K562 (cell line): ENCODE results near the gene TULP4. TPM values are rescaled to one million over a fixed set of nuclear protein-coding genes. Genes with fewer than 3 reads are reported as not detected.

Experiments
- AFF1 ChIP-seq, 2 experiments: fragments of 450-650 bp; IDR thresholded peaks; 2 replicates each; pipeline ENCODE4 v1.6.1; 2018; ENCODE audit warnings: mild to moderate bottlenecking in 2 of 2, low read depth in 1 of 2; ENCODE audit not compliant: partially characterized antibody in 2 of 2
- BHLHE40 ChIP-seq: IDR thresholded peaks from 2 replicates; pipeline ENCODE4 v1.6.1; 2011; ENCODE audit warnings: low read length, improper control_type of control experiment
- COPS2 ChIP-seq: fragments of 450-650 bp; conservative IDR thresholded peaks from 2 replicates; pipeline ENCODE4 v1.6.1; 2016; ENCODE audit warnings: mild to moderate bottlenecking, moderate library complexity
- ELK3 ChIP-seq: fragments of 450-650 bp; formaldehyde crosslinking; IDR thresholded peaks from 2 replicates; pipeline ENCODE4 v1.4.0; 2020; ENCODE audit warnings: mild to moderate bottlenecking
- ETV5 ChIP-seq: sonication (generic); formaldehyde crosslinking; IDR thresholded peaks from 2 replicates; pipeline ENCODE4 v1.4.0; 2020; ENCODE audit warnings: low read depth, mild to moderate bottlenecking, missing genetic modification reagents
- HNRNPLL ChIP-seq: fragments of 200-400 bp; formaldehyde crosslinking; IDR thresholded peaks from 2 replicates; pipeline ENCODE4 v1.6.1; 2017; ENCODE audit warnings: low read length, low read depth, mild to moderate bottlenecking; ENCODE audit not compliant: poor library complexity, severe bottlenecking
- NBN ChIP-seq: fragments of 450-650 bp; IDR thresholded peaks from 2 replicates; pipeline ENCODE4 v1.6.1; 2016; ENCODE audit warnings: low read depth, mild to moderate bottlenecking
- NR2C2 ChIP-seq, 2 experiments: fragments of 200-800 bp in 1 of 2; sonication (Bioruptor generic) in 1 of 2; sonication (generic) in 1 of 2; formaldehyde crosslinking in 1 of 2; IDR thresholded peaks; 2 replicates each; pipeline versions ENCODE4 v1.6.1 to v1.8.0; 2016 to 2022; ENCODE audit warnings: mild to moderate bottlenecking in 1 of 2, missing compliant biosample characterization in 1 of 2, missing genetic modification characterization in 1 of 2, missing genetic modification reagents in 1 of 2
- NRF1 ChIP-seq, 2 experiments: fragments of 450-650 bp; IDR thresholded peaks in 1 of 2; conservative IDR thresholded peaks in 1 of 2; 2 replicates each; pipeline ENCODE4 v1.6.1; 2014; ENCODE audit warnings: mild to moderate bottlenecking in 2 of 2
- PHTF2 ChIP-seq: fragments of 250-450 bp; sonication (Bioruptor Pico); IDR thresholded peaks from 2 replicates; pipeline ENCODE4 v1.5.0; 2021; ENCODE audit warnings: mild to moderate bottlenecking
- PREB ChIP-seq: sonication (generic); formaldehyde crosslinking; IDR thresholded peaks from 2 replicates; pipeline ENCODE4 v1.8.1; 2023; ENCODE audit warnings: mild to moderate bottlenecking, missing genetic modification reagents
- RBM15 ChIP-seq: fragments of 200-400 bp; formaldehyde crosslinking; IDR thresholded peaks from 2 replicates; pipeline ENCODE4 v1.6.1; 2018; ENCODE audit warnings: mild to moderate bottlenecking, low read length, moderate library complexity; ENCODE audit not compliant: insufficient read depth
- SRSF3 ChIP-seq: fragments of 200-400 bp; formaldehyde crosslinking; IDR thresholded peaks from 2 replicates; pipeline ENCODE4 v1.6.1; 2016; ENCODE audit warnings: mild to moderate bottlenecking, low read length, moderate library complexity; ENCODE audit not compliant: insufficient read depth
- STAT5B ChIP-seq: fragments of 250-450 bp; sonication (Bioruptor Pico); IDR thresholded peaks from 2 replicates; pipeline ENCODE4 v1.8.0; 2021; ENCODE audit warnings: mild to moderate bottlenecking, inconsistent platforms
- SUPT5H ChIP-seq: fragments of 450-650 bp; IDR thresholded peaks from 2 replicates; pipeline ENCODE4 v1.6.1; 2016
- TAF9B ChIP-seq: fragments of 450-650 bp; IDR thresholded peaks from 2 replicates; pipeline ENCODE4 v1.6.1; 2018; ENCODE audit warnings: mild to moderate bottlenecking; ENCODE audit not compliant: partially characterized antibody
- TARDBP ChIP-seq: fragments of 450-650 bp; IDR thresholded peaks from 2 replicates; pipeline ENCODE4 v1.6.1; 2016
- ZBED1 ChIP-seq: IDR thresholded peaks from 2 replicates; pipeline ENCODE4 v1.6.1; 2014
- ZBTB9 ChIP-seq: fragments of 450-650 bp; formaldehyde crosslinking; IDR thresholded peaks from 2 replicates; pipeline ENCODE4 v1.4.0; 2020; ENCODE audit warnings: mild to moderate bottlenecking, moderate library complexity
- ZNF23 ChIP-seq: fragments of 250-450 bp; sonication (Bioruptor Pico); IDR thresholded peaks from 2 replicates; pipeline ENCODE4 v1.4.0; 2020; ENCODE audit warnings: mild to moderate bottlenecking
- ZNF778 ChIP-seq: fragments of 450-650 bp; formaldehyde crosslinking; IDR thresholded peaks from 2 replicates; pipeline ENCODE4 v1.4.0; 2020; ENCODE audit warnings: mild to moderate bottlenecking, moderate library complexity
- polyA plus RNA-seq, 8 experiments: library from polyadenylated mRNA; depleted of rRNA in 4 of 8; stranded (reverse) in 5 of 8; unstranded in 3 of 8; fragments of >200 nt; fragmentation: Nextera tagmentation in 2 of 8; fragmentation: Illumina TruSeq in 1 of 8; extraction: Ambion mirVana in 2 of 8; extraction: Trizol in 1 of 8; gene quantifications; 2 replicates each; pipeline versions ENCODE4 v1.2.1 to v1.2.3, GENCODE V29; 2011 to 2014; ENCODE audit warnings: inconsistent platforms in 1 of 8, missing spikeins in 1 of 8
- total RNA-seq, 7 experiments: library from RNA; depleted of rRNA in 6 of 7; stranded (reverse); fragments of >200 nt in 6 of 7; fragmentation: Illumina TruSeq in 2 of 7; extraction: Trizol in 2 of 7; gene quantifications; 2 replicates each; pipeline versions ENCODE4 v1.2.1 to v1.2.3, GENCODE V29; 2011 to 2021; ENCODE audit warnings: low replicate concordance in 1 of 7

Gene TULP4
- total and polyA plus RNA-seq, 9 of the 15 experiments (the other 6 are each of a cell fraction or from before 2014, with no cell fraction given) = 1.2 to 50.4 (median 11.0) TPM

GRCh38 chr6:158560836-158561320, 248.6 kb downstream of the TULP4 start (continued):
- TF ChIP-seq RBM15 = no peak
- TF ChIP-seq ETV5 (CRISPR knock-in tag) = no peak
- TF ChIP-seq STAT5B (CRISPR knock-in tag) = no peak
- TF ChIP-seq PREB = no peak
- no peak for TF ChIP-seq NBN
- TF ChIP-seq ELK3 = no peak
- no peak for TF ChIP-seq ZBTB9 (CRISPR knock-in tag)
- TF ChIP-seq ZNF23 (CRISPR knock-in tag) = no peak
- TF ChIP-seq SUPT5H = no peak
- no peak for TF ChIP-seq COPS2
- TF ChIP-seq BHLHE40 = no peak
- TF ChIP-seq PHTF2 (CRISPR knock-in tag) = no peak
- 0 out of 2 replicates have a peak, but pooled peaks have one; percentile 16 for TF ChIP-seq NR2C2 (CRISPR knock-in tag; IDR thresholded peaks at IDR 0.05)
- no peak for TF ChIP-seq NR2C2 (tag; IDR thresholded peaks at IDR 0.05)
- TF ChIP-seq HNRNPLL = peak; percentile 3
- no peak for TF ChIP-seq ZBED1
- TF ChIP-seq ZNF778 (CRISPR knock-in tag) = no peak
- peak; percentile 64 to 71 for TF ChIP-seq NRF1 (conservative IDR thresholded peaks at IDR 0.05 in 1 of 2, IDR thresholded peaks at IDR 0.05 in 1 of 2)
- TF ChIP-seq TAF9B = no peak
- no peak for TF ChIP-seq SRSF3
- TF ChIP-seq AFF1 (IDR thresholded peaks at IDR 0.05; ENCODE audit: low read depth in 1 of 2, partially characterized antibody in 2 of 2) = no peak
- no peak for TF ChIP-seq TARDBP
